ENCODE data around the gene SLC25A1.

DNA sequence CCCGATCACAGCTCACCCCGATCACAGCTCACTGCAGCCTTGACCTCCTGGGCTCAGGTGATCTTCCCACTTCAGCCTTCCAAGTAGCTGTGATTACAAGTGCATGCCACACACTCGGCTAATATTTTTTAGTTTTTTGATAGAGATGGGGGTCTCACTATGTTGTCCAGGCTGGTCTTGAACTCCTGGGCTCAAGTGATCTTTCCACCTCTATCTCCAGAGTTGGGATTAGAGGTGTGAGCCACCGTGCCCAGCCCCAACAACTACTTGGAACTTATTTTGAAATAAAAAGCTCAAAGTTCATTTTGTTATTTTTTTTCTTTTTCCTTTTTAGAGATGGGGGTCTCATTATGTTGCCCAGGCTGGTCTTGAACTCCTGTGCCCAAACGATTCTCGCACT is 27.8 kb upstream of the SLC25A1 start:
- TF ChIP-seq, protein P1, sequence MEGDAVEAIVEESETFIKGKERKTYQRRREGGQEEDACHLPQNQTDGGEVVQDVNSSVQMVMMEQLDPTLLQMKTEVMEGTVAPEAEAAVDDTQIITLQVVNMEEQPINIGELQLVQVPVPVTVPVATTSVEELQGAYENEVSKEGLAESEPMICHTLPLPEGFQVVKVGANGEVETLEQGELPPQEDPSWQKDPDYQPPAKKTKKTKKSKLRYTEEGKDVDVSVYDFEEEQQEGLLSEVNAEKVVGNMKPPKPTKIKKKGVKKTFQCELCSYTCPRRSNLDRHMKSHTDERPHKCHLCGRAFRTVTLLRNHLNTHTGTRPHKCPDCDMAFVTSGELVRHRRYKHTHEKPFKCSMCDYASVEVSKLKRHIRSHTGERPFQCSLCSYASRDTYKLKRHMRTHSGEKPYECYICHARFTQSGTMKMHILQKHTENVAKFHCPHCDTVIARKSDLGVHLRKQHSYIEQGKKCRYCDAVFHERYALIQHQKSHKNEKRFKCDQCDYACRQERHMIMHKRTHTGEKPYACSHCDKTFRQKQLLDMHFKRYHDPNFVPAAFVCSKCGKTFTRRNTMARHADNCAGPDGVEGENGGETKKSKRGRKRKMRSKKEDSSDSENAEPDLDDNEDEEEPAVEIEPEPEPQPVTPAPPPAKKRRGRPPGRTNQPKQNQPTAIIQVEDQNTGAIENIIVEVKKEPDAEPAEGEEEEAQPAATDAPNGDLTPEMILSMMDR (IDR thresholded peaks at IDR 0.05; ENCODE audit: poor library complexity, severe bottlenecking): no peak
- TF ChIP-seq EZH2 (IDR thresholded peaks at IDR 0.05; ENCODE audit: borderline replicate concordance, insufficient read depth, low read length, poor library complexity, severe bottlenecking) (no peak), POLR2AphosphoS5 (IDR thresholded peaks at IDR 0.05) (no peak), TAF1 (IDR thresholded peaks at IDR 0.05; ENCODE audit: low read depth) (no peak), RAD21 (conservative IDR thresholded peaks at IDR 0.05) (no peak), MXI1 (conservative IDR thresholded peaks at IDR 0.05; ENCODE audit: poor library complexity, severe bottlenecking) (no peak), EP300 (conservative IDR thresholded peaks at IDR 0.05; ENCODE audit: poor library complexity, severe bottlenecking) (no peak)
- TF ChIP-seq, protein P2, sequence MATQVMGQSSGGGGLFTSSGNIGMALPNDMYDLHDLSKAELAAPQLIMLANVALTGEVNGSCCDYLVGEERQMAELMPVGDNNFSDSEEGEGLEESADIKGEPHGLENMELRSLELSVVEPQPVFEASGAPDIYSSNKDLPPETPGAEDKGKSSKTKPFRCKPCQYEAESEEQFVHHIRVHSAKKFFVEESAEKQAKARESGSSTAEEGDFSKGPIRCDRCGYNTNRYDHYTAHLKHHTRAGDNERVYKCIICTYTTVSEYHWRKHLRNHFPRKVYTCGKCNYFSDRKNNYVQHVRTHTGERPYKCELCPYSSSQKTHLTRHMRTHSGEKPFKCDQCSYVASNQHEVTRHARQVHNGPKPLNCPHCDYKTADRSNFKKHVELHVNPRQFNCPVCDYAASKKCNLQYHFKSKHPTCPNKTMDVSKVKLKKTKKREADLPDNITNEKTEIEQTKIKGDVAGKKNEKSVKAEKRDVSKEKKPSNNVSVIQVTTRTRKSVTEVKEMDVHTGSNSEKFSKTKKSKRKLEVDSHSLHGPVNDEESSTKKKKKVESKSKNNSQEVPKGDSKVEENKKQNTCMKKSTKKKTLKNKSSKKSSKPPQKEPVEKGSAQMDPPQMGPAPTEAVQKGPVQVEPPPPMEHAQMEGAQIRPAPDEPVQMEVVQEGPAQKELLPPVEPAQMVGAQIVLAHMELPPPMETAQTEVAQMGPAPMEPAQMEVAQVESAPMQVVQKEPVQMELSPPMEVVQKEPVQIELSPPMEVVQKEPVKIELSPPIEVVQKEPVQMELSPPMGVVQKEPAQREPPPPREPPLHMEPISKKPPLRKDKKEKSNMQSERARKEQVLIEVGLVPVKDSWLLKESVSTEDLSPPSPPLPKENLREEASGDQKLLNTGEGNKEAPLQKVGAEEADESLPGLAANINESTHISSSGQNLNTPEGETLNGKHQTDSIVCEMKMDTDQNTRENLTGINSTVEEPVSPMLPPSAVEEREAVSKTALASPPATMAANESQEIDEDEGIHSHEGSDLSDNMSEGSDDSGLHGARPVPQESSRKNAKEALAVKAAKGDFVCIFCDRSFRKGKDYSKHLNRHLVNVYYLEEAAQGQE (IDR thresholded peaks at IDR 0.05; ENCODE audit: borderline replicate concordance): no peak

Data from neural cell (in vitro differentiated cells).